ENCODE measurements around the gene CREB5.

DNA sequence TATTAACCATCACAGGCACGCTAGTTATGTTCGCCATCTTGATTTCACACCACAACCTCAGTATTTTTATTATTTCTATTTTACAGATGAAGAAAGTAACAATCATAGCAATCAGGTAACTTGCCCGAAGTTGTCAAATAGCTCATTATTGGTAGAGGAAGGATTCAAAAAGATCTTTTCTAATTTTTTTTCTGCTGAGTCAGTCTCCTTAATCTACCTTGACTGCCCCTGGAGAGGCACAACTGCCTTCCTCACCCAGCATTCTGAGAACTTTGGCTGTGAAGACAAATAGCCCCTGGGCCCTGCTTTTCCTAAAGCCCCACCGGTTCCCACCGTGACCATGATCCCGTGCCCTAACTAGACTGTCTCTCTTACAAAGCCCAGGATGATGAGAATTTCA is 446.6 kb downstream of the CREB5 start:
- TF ChIP-seq POLR2AphosphoS5 (IDR thresholded peaks at IDR 0.05; ENCODE audit: low read depth, low read length) (no peak), TAF1 (IDR thresholded peaks at IDR 0.05; ENCODE audit: borderline replicate concordance, low read depth, low read length) (no peak)

All from GM12892 (cell line).